NCI-H446 (cell line): ENCODE measurements around the gene SRPRB.

Source experiments
- DNase-seq, 2 experiments: peaks; one replicate each; lab custom pipeline; 2025; lab: John Stamatoyannopoulos, UW

The SRPRB gene, protein sequence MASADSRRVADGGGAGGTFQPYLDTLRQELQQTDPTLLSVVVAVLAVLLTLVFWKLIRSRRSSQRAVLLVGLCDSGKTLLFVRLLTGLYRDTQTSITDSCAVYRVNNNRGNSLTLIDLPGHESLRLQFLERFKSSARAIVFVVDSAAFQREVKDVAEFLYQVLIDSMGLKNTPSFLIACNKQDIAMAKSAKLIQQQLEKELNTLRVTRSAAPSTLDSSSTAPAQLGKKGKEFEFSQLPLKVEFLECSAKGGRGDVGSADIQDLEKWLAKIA

GRCh38 chr3:133805702-133806475, at the start of gene SRPRB:
SRPRB (plus strand) TSS chr3:133805815; CDS start chr3:133805849, 34 bp downstream.
- peak; percentile 92 to 97 for DNase-seq

DNA sequence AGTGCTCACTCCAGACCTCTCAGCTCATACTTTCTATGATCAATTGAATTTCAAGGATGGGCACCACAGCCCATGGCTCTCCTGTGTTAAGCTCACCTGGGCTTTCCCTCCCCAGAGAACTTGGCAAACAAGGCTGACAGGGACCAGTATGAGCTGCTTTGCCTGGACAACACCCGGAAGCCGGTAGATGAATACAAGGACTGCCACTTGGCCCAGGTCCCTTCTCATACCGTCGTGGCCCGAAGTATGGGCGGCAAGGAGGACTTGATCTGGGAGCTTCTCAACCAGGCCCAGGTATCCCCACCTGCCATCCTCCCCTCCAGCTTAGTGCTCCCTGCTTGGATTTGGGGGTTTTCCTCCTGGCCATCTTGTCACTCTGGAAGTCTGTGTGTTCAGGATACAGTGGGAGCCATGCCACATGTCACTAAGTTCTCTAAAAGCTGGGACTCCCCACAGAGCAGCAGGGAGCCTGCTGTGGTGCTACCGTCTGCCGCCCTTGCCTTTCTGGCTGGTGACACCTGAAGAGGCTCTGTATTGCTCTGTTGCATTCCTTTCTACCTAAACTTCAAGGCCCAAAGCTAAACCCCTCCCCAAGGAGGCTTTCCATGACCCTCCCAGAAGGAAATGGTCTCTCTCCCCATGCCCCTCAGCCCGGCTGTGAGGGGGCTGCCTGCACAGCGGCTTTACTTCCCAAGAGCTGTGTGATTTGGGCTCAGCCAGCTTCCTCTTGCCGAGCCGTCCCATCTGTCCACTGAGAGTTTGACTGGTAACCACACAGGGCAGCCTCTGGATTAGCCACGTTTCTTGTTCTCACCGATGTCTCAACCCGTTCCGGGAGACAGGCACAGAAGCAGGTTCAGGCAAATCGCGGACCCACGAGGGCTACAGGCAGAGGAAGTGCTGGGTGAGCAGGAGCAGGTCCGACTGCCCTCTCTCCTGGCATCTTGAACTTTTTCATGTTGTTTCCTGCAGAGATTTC, 48.6 kb upstream of the SRPRB start:
- peak in 1 of 2 experiments; percentile 5 for DNase-seq

DNA sequence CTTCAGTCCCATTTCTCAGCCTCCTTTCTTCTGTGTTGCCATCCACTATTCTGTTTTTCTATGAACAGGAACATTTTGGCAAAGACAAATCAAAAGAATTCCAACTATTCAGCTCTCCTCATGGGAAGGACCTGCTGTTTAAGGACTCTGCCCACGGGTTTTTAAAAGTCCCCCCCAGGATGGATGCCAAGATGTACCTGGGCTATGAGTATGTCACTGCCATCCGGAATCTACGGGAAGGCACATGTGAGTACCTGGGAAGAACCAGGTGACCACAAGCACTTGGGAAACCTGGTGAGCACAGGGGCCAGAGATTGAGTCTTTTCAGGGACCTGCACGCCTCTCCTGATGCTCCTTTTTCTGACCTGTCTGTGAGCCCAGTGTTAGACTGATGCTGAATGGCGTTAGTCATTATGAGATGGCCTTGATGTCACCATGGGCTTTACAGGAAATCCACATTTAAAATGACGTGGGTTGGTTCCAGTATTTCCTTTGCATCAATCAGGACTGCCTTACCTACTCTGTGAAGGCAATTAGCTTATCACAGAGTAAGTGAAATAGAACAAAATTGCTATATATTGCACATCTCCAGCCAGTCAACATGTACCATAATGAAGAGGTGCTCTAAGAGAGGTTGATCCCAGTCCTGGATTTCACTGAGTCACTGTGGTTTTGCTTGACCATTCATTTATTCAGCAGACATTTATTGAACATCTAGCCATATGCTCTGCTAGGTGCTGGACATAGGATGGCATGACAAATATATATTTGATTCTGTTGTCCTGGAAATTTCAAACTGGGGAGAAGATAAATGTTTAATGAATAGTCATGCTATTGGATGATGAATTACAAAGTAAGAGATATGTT, 47.7 kb upstream of the SRPRB start:
- no peak for DNase-seq

DNA sequence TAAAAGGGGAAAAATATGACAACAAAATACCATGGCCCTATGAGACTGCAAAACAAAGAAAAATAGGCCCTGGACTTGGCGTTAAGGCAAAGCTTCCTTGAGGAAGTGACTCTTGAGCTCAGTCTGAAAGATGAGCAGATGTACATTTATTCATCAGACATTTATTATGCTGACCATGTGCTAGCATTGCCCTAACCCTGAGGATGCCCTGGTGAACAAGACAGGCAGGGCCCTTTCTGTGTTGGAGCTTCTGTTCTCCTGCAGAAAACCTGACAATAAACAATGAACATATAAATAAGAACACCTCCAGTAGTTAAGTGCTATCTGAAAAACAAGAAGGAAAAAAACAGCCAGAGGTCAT, 47.1 kb upstream of the SRPRB start:
- no peak for DNase-seq

GRCh38 chr3:133758964-133759739, 46.5 kb upstream of the SRPRB start:
- DNase-seq, result no peak

DNA sequence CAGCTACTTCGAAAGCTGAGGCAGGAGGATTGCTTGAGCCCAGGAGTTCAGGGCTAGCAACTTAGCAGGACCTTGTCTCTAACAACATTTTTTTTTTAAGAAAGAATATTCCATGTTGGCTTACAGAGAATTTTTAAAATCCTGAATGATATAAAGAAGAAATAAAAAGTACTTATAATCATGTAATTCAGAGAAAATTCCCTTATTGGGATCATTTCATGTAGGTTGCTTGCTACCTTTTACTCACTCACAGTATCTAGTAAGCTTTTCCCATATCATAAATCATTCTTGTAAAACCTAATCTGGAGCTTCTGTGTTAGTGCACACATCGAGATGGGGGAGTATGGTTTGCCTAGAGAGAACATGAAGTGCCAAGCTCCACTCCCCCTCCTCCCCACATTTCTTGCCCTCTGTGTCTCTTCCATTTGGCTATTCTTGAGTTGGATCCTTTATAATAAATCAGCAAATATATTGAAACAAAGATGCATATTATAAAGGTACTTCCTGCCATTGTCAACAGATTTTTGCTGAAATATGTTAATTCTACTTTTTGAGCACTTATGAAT, 45.8 kb upstream of the SRPRB start:
- DNase-seq, result no peak

DNA sequence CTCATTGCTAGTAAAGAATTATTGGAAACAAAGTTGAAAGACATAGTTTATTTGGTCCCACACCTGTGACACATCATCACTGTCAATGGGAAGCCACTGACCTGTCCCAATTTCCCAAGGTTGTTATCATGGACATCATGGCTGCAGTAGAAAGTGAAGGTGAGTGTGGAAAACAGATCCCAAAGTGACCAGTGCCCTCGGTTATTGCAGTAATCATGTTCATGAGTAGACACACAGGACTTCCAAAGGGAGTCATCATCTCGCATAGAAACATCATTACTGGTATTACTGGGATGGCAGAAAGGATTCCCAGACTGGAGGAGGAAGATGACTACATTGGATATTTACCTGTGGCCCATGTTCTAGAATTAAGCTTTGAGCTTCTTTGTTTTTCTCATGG, 44.7 kb upstream of the SRPRB start:
- DNase-seq, result no peak

DNA sequence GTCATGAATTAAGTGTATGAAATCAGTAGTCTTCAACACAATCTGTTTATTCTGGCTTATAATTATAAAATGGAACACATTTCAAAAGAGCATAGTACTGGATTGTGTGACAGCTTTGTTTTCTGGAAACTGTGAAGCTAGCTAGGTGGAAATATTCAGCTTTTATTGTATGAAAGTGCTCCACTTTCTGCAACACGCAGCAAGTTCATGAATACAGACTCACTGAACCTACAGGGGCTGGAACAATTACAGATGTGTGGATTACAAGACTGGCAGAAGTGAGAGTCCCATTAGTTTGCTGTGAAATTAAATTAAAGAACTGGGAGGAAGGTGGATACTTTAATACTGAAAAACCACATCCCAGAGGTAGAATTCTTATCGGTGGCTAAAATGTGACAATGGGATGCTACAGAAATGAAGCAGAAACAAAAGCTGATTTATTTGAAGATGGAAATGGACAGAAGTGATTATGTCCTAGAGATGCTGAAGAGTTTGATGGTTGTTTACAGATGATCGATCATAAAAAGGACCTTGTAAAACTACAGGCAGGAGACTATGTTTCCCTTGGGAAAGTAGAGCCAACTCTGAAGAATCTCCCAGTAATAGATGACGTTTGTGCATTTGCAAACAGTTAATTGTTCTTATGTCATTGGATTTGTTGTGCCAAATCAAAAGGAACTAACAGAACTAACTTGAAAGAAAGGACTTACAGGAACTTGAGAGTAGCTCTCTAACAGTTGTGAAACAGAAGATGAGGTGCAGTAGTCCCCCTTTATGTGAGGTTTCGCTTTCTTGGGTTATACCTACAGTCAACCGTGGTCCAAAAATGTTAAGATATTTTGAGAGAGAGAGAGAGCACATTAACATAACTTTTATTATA, 43.8 kb upstream of the SRPRB start:
- no peak for DNase-seq

GRCh38 chr3:133762539-133762938, 43.1 kb upstream of the SRPRB start:
- DNase-seq, result no peak

DNA sequence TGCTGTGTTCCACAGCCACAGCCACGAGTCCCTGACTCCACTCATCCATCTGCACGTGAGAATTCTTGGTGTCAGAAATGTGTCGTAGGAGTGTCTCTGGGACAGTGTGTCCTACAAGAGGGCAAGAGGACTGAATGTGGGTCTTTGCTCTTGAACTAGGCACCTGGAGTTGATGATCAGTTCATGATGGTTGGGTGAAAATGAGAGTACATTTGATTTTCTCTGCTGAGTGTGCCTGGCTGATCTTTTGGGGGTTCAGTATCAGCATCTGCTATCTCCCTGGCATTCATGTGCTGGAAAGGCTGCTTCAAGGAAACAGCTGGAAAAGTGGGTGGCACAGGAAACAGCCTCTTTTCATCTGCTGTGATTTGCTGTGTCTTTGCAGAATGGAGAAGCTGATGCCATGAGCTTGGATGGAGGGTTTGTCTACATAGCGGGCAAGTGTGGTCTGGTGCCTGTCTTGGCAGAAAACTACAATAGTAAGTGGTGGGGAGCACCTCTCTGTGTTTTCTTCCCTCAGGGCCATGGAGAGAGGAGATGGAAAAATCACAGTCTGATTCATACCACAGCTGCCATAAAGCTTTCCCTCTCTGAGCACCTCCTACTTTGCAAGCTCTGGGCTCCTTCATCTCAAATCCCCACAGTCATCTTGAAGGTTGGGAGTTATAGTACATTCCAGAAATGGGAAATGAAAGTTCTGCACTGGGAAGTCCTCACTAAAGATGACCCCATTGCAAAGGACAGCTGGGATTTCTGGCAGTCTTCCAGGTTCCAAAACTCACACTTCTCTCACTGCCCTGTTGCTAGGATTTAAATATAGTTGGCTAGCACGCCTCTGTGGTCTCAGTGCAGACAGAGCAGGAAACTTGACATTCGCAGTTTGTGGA, 41.6 kb upstream of the SRPRB start:
- DNase-seq, result peak in 1 of 2 experiments; percentile 20

DNA sequence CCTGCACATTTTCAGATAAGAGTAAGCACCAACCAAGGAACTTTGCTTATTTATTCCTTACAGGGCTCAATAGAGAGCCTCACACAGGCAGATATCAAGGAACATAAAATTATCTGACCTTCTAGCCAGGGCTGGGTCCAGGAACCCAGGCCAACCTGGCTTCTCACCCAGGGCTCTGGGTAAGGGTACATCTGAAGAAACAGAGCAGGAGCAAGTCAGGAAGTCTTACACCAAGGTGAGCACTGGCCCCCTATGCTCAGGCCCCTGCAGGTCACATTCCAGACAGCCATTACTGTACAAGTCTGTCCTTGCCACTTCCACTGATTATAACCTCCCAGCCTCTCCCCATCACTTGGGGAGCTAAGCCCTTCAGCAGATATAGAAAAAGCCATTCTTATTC, 40.4 kb upstream of the SRPRB start:
- no peak for DNase-seq

DNA sequence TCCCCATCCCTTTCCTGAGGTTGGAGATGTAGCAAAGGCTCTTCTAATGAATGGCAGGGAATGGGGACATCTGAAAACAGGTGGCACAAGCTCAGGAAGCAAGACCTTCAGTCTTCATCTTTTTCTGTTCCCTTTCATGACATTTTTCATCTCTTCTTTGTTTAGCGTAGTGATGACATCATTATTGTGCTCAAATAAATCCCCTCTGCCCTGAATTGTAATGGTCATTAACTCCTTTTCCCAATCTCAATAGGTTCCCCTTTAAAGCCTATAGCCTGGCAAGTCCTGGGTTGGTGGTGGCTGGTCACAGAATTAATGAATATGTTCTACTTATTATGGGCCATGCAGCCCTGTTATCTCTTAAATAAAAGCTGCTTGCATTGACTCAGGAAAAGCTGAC, 38.0 kb upstream of the SRPRB start:
- DNase-seq, result no peak

GRCh38 chr3:133769536-133769935, 36.1 kb upstream of the SRPRB start:
- DNase-seq, result no peak

DNA sequence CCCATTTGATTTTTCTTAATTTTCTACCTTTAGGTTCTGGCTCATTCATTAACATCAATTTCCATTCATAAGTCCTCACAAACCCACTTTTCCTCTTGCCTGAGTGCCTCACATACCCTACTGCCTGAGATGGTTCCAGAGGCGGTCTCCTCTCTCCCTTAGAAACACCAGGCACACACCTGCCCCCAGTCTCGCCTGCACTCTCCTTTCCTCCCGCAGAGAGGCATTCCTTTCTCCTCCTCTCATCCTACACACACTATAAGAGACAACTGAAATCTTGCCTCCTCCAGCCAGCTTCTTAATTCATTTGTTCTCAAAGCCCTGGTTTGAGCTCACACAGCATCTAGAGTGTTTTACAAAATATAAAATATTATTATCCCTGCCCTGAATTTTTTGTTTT, 31.9 kb upstream of the SRPRB start:
- no peak for DNase-seq

DNA sequence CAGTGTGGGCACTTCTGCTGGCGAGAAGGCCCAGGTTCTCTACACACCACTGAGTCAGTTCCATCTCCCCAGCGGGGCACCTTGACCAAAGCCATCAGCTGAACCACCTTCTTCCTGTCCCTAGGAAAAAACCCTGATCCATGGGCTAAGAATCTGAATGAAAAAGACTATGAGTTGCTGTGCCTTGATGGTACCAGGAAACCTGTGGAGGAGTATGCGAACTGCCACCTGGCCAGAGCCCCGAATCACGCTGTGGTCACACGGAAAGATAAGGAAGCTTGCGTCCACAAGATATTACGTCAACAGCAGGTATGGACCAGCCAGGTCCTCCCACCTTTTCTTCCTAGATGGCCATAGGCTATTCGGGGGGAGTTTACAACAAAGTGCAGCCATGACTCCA, 30.3 kb upstream of the SRPRB start:
- no peak for DNase-seq

DNA sequence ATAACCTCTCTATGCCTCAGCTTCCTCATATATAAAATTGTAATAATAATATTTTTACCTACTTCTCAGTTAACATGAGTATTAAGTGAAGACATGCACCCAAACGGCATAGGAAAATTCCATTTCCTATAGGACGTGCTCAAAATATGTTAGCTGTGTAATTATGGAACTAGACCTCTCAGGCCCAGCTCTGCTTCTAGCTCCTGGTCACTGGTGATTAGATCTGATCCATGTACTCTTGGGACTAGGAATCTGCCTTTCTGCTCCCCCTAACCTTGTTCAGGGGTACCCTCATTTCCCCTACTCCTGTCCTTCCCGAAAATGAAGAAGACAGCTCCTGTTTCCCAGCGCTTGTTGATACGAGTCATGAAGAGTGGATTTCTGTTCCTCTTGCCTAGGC, 29.8 kb upstream of the SRPRB start:
- no peak for DNase-seq

DNA sequence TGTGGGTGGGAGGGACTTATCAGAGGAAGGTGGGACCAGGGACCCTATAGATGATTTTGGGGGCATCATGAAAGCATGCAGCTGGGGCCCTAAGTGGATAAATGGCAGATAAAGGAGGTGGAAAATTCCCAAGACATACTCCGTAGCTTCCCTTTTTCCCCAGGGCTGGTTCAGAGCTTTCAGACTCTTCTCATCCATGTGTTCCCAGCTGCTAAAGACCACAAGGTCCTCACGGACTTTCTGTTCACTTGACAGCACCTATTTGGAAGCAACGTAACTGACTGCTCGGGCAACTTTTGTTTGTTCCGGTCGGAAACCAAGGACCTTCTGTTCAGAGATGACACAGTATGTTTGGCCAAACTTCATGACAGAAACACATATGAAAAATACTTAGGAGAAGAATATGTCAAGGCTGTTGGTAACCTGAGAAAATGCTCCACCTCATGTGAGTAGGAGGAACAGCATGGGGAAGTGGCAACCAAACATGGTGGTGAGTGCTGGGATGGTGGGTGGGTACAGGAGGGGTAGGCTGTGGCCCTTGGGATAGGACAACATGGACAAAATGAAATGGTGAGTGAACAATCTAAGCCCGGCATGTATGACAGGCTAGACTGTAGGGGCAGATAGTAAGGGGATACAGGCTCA, 28.7 kb upstream of the SRPRB start:
- DNase-seq, result no peak
